ENCODE data around the gene RGL2.
A peak's percentile ranks its signal among the peaks of the same experiment; 100 is the strongest.
"Not testable (repeated sequence)": the region's sequence is repeated elsewhere in the genome, so short reads cannot be mapped to it uniquely, and the experiment has no call there.

Gene RGL2

DNA sequence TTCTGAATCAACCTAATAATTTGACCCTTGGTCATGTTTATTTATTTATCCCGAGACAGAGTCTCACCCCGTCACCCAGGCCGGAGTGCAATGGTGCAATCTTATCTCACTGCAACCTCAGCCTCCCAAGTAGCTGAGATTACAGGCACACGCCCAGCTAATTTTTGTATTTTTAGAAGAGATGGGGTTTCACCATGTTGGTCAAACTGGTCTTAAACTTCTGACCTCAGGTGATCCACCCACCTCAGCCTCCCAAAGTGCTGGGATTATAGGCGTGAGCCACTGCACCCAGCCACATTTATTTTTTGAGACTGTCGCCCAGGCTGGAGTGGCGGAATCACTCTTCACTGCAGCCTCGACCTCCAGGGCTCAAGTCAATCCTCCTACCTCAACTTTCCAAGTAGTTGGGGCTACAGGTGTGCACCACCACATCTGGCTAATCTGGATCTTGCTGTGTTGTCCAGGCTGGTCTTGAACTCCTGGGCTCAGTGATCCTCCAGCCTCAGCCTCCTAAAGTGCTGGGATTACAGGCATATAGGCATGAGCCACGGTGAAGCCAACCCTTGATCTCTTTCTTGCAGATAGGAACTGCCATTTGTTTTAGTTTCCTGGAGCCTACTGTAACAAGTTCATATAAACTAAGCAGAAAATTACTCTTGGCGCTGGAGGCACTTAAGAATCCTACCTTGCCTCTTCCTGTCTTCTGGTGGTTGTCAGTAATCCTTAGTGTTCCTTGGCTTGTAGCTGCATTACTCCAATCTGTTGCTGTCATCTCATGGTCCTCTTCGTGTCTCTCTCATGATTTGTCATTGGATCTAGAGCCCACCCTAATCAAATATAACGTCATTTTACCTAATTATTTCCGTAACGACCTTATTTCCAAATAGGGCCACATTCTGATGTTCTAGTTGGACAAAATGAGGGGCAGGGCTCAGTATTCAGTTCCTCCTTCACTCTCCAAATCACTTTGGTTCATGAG lies 24.5 kb downstream of the RGL2 start:
- DNase-seq (ENCODE audit: low spot score) = peak; percentile 62

DNA sequence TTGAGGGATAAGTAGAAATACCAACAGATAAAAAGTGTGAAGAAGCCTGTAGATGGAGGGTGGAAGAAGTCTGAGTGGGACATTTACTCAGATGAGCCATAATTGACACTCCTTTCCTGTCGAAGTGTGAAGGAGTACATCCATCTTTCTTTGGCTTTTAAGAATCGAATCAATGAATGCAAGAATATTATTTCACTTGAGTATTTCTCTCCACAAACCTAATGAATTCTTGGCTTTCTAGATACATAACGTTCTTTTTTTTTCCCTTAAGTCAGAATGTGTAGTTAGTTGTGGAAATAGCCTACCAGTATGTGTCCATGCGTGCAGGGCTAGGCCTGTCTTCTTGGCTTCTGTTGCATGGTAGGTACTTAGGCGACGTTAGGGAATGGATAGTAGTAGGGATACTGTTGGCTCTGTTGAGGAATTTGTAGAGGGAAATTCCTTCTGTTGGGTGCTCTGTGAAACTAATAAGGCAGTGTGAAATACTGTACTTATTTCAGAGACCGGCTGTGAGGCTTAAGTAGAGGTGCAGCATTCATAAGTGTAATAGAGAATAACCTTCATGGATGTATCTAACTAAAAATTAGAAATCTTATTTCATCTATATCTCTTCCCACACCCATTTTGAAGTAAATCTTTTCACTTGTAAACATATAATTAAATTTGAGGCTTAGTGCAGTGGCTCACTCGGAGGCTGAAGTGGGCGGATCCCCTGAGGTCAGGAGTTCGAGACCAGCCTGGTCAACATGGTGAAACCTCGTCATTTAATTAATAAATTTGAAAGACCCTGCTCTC lies 25.4 kb downstream of the RGL2 start:
- DNase-seq (ENCODE audit: low spot score) = peak; percentile 40

DNA sequence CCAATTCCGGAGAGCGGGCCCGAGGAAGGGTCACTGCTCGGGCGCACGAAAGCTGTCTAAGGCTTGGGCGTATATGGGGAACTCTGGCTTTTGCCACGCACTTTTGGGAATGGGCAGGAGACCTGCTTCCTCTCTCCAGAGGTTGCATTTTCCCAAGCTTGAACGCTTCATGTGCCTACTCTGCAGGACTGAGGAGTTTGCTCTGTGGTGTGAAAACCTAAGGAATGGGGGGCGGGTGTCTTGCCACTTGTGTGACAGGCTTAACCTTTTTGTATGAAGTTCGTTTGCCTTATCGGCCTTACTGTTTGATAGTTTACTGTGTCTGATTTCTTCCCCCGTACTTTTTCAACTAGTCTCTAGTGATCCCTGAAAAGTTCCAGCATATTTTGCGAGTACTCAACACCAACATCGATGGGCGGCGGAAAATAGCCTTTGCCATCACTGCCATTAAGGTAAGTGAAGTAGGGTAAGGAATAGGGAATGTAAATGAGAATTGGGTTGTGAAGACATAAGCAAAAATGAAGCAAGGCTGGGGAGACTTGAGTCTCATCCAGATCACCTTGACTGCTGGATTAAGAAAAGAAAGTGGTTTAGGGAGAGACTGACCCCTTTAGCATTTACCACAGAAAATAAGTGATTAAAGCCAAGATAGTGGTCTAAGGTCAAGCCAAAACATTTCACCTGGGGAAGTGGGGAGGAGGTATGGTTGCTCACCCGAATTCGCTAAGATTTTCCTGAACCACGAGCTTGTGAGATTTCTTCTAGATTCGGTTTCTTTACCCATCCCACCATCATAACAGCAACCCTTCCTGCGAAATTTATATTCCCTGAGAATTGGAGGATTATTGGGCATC lies 26.2 kb downstream of the RGL2 start:
- no peak for DNase-seq (ENCODE audit: low spot score)

DNA sequence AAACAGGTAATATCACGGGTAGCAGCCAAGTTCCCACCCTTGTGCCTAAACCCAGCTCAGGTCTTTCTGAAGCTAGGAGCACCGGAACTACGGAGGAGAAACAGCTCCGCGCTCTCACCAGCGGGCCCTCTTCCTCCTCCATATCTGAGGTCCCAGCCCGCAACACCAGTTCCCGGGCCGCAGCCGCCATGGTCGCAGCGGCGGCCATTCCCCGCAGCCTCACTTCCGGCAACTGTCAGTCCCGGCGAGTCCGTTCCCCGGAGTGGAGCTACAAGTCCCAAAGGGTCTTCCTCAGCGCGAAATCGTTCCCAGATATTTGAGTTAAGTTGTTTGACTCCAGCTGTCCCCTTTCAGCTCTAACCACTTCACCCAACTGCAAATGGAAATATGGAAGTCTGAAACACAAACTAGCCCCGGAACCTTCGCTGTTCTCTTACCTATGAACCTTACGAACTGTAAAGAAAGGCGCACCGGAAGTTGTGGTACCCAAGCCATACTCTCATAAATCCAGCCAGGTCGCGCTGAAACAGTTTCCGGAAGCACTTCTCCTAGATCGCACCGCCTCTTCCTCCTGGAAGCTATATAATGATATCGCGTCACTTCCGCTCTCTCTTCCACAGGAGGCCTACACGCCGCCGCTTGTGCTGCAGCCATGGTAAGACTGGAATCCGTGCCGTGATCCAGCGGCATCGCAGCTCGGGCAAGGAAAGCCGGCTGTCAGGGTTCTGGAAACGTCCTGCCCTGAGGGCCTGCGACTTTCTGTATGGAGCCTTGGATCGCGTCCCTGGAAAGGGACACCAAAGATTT lies 27.1 kb downstream of the RGL2 start, which contains the start of the genes RPS18 and VPS52:
TSS of gene RPS18 (plus strand) at position 608 of the 807 bp plus-strand sequence. CDS start at position 653, 45 bp downstream.
TSS of gene VPS52 (minus strand) at position 409 of the 807 bp plus-strand sequence. CDS start at position 208, 201 bp downstream.
- peak; percentile 98 for DNase-seq (ENCODE audit: low spot score)

DNA sequence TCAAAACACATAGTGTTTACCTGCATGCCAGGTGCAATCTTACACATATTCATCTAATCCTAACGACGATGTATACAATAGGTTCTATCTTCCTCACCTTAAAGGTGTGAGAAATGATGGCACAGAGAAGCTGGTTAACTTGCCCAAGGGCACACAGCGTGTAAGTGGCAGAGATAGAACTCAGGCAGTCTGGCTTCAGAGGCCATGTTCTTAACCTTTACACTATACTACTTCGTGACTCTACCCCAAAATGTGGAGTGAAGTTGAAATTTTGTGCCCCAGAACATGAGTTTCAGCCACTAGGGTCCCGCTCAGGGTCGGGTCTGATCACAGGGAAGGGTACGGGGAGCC lies 27.6 kb downstream of the RGL2 start:
- peak; percentile 67 for DNase-seq (ENCODE audit: low spot score)

DNA sequence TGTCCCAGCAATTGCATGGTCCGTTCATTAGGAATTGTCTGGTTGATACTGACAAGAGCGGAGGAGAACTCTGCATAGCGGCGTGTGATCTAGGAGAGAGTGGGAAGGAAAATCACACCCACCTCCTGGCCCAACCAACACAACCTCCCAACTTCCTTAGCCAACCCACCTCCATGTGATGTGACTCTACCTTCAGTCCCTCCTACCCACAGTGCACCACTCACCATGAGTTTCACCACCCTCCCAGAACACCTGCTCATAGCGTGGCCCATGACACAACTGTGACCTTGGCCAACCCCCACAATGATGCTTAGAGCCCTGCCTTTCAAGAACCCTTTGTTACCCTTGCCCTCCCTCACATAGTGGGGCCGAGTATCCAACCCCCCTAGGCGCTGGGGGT lies 34.7 kb downstream of the RGL2 start:
- no peak for DNase-seq (ENCODE audit: low spot score)

DNA sequence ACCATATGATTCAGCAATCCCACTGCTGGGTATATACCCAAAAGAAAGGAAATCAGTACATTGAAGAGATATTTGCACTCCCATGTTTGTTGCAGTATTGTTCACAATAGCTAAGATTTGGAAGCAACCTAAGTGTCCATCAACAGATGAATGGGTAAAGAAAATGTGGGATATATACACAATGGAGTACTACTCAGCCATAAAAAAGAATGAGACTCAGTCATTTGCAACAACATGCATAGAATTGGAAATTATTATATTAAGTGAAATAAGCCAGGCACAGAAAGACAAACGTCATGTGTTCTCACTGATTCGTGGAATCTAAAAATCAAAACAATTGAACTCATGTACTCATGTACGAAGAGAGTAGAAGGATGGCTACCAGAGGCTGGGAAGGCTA lies 36.3 kb downstream of the RGL2 start:
- not testable (repeated sequence) for DNase-seq (ENCODE audit: low spot score)

DNA sequence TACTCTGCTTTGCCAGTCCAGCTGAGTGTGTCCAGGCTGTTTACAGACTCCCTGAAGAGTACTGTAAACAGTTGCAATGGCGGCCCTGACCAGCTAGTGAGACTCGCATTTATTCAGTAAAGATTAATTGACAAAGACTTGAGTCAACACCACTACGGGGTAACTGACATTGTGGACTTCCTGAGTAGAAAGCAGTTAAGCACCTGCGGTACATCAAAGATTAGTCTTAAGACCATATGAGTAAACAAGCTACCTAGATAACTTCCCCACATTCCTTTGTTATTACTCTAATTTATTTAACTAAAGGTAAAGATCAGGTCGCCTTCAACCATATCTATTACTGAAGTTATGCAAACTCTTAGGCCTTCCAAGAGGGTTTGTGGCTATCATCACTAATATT lies 39.7 kb downstream of the RGL2 start:
- no peak for DNase-seq (ENCODE audit: low spot score)

DNA sequence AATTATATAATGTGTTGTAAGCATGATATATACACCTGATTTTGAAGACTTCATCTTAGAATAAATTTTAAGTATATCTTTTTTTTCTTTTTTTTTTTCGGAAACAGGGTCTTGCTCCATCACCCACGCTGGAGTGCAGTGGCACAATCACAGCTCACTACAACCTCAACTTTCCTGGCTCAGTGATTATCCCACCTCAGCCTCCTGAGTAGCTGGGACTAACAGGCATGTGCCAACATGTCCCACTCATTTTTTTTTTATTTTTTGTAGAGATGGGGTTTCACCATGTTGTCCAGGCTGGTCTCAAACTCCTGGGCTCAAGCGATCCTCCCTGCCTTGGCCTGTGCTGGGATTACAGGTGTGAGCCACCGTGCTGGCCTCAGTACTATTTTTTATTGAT lies 44.2 kb downstream of the RGL2 start:
- no peak for DNase-seq (ENCODE audit: low spot score)

DNA sequence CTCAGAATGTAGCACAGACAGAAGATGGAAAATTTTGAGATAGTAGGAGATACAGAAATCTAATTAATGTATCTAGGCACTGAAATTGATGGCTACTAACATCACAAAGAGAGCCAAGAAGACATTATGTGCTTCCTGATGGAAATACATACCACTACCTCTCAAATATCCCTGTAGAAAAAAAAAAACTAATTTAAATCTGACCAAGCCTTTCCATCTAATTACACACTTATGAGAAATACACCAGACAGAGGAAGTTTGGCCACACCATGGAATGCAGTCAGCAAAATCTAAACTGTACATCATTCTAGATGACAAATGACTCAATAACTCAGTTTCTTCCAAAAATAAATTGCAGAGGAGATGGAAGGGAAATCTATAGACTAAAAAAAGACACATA lies 46.0 kb downstream of the RGL2 start:
- DNase-seq (ENCODE audit: low spot score) = peak; percentile 36

DNA sequence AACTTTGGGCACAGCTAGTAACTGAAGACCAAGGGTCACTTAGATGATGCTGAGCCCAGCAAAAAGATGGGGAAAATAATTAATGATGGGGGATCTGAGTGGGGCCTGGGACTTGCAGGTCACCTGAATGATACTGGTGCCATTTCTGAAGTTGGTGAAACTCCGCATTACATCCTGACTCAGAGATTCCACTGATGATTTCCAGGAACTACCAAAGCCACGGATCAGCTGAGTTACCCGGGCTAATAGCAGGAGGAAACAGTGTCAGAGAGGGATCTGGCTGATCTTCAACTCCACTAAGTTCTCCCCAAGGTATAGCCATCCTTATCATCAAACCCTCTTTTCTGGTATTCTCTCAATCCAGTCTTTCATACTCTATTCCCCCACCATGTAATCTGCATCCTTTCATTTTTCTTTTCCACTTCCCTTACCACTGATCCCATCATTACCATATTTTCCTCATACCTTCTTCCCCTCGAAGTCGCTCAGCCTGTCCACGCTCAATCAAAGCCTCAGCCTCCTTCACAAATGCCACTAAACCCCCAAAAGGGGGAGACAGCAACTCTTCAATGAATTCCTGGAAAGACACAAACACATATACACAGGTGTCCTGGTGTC lies 47.2 kb downstream of the RGL2 start:
- DNase-seq (ENCODE audit: low spot score) = no peak

DNA sequence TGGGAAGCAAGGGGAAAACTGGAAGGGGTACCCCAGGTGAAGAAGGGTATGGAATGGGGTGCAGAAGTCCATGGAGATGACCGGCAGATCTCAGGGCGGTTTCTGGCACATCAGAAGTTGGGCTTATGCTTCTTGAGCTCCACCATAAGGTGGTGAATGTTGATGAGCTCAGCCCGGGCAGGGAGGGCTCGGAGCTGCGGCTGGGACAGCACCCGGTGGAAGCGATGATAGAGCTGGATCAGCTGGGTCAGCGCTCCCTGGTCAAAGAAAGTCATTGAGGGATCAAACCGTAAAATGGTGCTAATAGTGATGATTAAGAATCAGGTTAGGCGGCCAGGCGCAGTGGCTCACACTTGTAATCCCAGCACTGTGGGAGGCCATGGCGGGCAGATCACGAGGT lies 48.0 kb downstream of the RGL2 start:
- DNase-seq (ENCODE audit: low spot score) = no peak

DNA sequence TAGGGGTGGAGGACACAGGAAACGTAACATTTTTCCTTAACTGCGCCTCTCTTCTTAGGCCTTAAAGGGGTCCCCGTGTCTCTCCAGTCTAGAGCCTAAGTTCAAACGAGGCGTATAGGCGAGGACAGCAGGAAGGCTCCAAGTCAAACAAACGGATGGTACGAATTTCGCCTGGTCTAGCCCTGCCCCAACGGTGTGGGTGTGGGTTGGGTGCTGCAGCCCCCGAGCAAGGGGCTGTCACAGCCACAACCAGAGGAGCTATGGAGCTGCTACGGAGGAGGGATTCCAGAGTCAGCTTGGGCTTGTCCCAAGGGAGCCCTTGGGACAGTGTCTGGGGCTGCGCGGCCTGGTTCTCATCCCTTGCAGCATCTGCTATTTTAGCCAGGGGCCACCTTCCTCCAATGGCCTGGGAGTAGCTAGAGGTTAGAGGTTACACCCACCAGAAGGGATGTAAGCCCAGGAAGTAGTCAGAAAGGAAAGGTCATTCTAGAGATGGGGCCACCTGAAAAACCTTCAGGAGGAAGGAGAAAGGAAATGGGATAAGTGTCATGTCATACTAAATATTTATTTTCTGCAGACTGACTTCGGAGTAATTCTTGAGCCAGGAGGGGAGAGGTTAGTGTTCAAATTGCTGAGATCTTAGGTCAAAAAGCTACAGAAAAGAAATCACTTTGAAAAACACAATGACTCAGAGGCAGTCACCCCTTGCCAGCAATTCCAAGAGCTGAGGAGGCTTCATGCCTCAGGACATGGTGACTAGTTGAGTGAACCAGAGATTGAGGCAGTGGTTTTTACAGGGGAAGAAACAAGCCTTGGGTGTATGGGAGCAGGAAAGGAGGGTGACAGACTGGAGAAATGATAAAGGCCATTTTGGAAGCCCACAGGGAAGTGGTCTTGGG lies 48.8 kb downstream of the RGL2 start:
- DNase-seq (ENCODE audit: low spot score) = peak; percentile 90

DNA sequence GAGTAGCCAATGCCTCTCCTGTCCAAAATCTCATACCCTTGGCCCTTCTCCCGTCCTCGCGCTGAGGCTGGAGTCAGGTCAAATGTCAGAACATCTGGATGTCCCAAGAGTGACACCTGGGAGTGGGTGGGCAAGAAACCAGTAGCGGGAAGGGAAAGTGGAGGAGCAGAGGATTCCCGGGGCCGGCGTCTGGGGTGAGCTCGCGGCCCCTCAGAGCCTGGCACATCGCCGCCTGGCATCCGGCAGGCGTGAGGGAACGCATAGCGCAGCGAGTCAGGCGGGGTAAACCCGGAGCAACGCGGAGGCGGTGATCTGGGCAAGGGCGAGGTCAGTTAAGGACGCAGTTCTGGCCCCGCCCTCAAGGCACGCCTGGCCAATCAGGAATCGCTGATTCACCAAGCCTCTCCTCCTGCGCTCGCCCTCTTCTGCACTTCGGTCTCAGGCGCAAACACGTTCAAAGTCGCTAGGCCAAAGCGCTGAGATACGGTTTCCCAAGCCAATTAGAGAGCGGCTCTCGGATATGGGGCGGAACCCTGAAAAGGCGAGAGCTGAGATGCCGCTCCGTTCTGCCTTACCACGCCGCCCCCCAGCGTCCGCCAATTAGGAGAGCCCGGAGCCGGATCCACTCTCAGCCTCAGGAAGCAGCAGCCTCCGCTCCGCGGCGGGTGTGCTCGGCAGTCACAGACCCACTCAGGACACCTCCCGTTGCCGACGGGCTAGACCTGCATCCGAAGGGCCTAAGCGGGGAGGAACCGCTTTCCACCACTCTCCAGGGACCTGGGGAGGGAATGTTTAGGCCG lies 49.6 kb downstream of the RGL2 start:
- DNase-seq (ENCODE audit: low spot score) = peak; percentile 100

DNA sequence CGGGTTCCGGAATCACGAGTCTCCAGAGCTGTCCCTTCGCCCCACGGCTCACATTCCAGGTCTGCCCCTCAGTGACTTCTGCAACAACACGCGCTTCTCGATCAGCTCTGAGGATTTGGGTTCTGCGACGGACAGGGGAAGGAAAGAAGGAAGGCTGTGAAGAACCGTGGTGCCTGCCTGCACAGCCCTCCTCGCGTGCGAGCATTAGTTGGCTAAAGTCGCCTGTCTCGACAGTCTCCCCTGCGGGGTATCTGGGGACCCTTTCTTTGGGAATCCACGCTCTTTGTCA lies 50.2 kb downstream of the RGL2 start:
- peak; percentile 72 for DNase-seq (ENCODE audit: low spot score)

DNA sequence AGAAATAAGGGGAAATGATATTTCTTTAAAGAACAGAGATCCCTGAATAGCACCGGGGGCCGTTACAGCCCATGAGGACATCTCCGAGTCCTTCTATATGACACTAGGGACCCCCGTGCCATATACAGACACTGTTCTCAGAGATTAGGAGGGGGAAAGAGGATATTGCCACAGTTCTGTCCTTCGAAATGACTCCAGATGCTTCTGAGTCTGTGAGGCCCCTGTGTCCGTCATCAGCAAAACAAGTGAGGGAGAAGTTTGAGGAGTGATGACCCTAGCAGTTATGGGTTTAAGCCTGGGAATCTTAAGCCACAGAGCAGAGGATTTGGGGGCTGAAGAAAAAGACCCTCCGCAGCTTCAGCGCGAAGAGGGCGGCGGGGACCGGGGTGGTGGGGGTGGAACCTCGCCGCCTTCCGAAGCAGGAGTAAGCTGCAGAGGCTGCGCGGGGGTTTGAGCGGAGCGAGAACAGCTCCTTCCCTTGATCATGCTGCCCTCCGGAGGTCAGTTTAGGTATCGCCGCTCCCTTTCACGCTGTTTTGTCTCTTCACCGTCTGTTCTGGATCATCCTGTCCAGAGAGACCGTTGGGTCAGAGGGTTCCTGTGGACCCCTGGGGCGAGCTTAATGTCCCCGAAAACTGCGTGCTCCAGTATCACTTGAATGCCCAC lies 50.6 kb downstream of the RGL2 start:
- peak; percentile 90 for DNase-seq (ENCODE audit: low spot score)

DNA sequence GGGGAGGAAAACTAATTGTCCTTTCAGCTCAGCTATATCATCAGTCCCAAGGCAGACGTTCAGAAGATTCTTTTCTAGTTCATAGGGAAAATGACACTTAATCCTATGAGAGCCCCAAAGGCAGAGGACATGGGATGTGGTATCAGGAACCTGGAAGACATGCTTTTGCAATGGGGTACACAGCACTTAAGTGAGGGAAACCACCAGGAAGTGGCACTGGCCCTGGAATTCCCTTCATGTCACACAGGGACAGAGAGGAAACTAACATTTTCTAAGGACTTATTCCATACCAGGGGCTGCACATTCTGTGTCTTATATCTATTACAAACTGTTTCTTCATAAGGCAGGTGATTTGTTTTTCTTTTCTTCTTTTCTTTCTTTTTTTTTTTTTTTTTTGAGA lies 55.3 kb downstream of the RGL2 start:
- no peak for DNase-seq (ENCODE audit: low spot score)

DNA sequence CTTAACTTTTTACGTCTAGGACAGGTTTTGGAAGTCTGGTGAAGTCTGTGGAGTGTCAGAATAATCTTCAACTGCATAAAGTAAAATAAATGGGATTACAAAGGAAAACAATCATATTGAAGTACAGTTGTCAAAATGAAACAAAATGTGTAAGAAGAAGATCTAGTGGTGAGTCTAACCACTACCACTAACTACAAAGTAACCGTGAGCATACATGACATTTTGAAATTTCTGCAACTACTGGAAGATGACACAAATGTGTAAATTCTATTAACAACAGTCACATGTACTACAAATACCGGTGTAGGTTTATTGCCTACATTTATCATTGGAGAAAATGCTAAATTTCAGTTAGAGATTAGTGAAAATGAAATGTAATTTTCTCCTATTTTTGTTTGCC lies 56.8 kb downstream of the RGL2 start:
- DNase-seq (ENCODE audit: low spot score) = no peak
